ENCODE measurements around the gene PDGFRB.

DNA sequence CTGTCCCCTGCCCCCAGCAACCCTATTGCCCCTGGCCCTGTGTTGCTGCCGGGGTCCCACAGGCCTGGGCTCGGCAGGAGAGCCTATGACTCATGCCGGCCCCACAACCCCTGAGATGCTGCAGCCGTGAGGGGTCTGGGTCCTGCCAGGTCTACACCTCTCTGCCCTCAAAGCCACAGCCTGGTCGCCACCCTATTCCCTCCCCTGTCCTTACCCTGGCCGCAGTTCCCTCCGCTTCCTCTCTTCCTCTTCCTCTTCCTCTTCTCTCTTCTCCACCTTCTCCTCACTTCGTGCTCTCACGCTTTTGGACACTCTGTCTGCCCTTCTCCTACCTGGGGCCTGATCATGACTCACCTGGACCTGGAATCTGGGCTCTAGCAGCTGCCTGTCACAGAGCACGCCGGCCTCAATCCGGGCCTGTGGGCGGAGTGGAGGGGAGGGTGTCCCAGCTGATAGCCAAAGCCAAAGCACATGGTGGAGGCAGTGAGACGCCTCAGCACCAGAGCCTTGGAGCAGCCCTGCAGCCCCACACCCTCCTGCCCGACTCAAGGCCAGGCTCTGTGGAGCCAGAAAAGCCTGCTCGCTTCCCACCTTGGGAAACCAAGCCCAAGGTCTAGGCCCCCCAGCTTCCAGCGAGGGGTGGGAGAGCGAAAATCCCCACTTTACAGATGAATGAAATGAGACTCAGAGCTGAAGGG lies 42.4 kb downstream of the PDGFRB start:
- TF ChIP-seq, protein P1, sequence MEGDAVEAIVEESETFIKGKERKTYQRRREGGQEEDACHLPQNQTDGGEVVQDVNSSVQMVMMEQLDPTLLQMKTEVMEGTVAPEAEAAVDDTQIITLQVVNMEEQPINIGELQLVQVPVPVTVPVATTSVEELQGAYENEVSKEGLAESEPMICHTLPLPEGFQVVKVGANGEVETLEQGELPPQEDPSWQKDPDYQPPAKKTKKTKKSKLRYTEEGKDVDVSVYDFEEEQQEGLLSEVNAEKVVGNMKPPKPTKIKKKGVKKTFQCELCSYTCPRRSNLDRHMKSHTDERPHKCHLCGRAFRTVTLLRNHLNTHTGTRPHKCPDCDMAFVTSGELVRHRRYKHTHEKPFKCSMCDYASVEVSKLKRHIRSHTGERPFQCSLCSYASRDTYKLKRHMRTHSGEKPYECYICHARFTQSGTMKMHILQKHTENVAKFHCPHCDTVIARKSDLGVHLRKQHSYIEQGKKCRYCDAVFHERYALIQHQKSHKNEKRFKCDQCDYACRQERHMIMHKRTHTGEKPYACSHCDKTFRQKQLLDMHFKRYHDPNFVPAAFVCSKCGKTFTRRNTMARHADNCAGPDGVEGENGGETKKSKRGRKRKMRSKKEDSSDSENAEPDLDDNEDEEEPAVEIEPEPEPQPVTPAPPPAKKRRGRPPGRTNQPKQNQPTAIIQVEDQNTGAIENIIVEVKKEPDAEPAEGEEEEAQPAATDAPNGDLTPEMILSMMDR (IDR thresholded peaks at IDR 0.05; ENCODE audit: low read depth, low read length) = no peak
- TF ChIP-seq MYC (IDR thresholded peaks at IDR 0.05; ENCODE audit: low read depth, low read length) = no peak
- TF ChIP-seq, protein P2, sequence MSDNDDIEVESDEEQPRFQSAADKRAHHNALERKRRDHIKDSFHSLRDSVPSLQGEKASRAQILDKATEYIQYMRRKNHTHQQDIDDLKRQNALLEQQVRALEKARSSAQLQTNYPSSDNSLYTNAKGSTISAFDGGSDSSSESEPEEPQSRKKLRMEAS (IDR thresholded peaks at IDR 0.05; ENCODE audit: low read depth, low read length) = no peak
- TF ChIP-seq POLR2A (IDR thresholded peaks at IDR 0.05; ENCODE audit: extremely low read depth, insufficient read length) = no peak
